ENCODE results near the gene DUSP19. TPM values are rescaled to one million over a fixed set of nuclear protein-coding genes. Genes with fewer than 3 reads are reported as not detected.

The DUSP19 gene
- total RNA-seq, 1 experiment from 2014 or later = 2.9 TPM

GRCh38 chr2:183049420-183049819 lies 29.1 kb upstream of the DUSP19 start (continued):
- TF ChIP-seq, protein P1, sequence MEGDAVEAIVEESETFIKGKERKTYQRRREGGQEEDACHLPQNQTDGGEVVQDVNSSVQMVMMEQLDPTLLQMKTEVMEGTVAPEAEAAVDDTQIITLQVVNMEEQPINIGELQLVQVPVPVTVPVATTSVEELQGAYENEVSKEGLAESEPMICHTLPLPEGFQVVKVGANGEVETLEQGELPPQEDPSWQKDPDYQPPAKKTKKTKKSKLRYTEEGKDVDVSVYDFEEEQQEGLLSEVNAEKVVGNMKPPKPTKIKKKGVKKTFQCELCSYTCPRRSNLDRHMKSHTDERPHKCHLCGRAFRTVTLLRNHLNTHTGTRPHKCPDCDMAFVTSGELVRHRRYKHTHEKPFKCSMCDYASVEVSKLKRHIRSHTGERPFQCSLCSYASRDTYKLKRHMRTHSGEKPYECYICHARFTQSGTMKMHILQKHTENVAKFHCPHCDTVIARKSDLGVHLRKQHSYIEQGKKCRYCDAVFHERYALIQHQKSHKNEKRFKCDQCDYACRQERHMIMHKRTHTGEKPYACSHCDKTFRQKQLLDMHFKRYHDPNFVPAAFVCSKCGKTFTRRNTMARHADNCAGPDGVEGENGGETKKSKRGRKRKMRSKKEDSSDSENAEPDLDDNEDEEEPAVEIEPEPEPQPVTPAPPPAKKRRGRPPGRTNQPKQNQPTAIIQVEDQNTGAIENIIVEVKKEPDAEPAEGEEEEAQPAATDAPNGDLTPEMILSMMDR (IDR thresholded peaks at IDR 0.05 in 2 of 3, conservative IDR thresholded peaks at IDR 0.05 in 1 of 3; ENCODE audit: borderline replicate concordance in 1 of 3, insufficient read depth in 1 of 3, low read depth in 2 of 3, low read length in 2 of 3) = no peak
- TF ChIP-seq EZH2phosphoT487 (IDR thresholded peaks at IDR 0.05; ENCODE audit: borderline replicate concordance) = no peak

DNA sequence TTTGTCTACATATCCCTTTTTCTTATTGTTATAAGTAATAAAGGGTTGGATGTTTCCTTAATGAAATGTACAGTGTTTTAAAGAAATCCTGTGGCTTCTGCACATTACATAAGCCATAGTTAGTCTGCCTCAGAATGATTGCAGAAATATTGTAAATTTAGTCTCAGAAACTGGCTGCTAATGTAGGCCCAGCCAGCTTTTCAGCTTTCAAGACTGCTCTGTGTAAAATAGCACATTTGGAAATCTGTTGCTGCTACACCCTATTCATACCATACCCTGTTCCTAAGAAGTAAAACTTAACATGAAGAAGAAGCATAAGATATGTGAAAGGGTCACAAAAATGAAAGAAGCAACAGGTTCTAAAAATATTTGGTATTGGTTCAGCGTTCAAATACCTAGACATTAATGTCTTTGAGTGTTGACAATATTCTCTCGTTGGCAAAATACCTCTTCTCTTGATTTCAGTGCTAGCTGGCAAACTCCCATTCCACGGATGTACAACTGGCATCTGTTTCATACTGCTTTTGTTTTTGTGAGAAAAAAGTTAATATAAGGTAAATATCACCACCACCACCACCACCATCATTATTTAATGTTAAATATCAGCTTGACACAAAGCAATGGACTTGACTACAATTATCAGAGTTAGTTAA lies 21.1 kb upstream of the DUSP19 start:
- ChIA-PET POLR2A (no interaction called here), RAD21 (ENCODE audit: low non-redundant PET in 1 of 2, low total read pairs in 2 of 2, uncharacterized antibody in 2 of 2, unreplicated experiment in 2 of 2) (no interaction called here), CTCF (no interaction called here)
- H3K79me2 ChIP-seq (ENCODE audit: insufficient read depth, low read length) = no peaks in the 10 kb centered on the region
- H3K27ac ChIP-seq (ENCODE audit: low read depth, low read length) = no peak overlapping the region
- H3K27me3 ChIP-seq (ENCODE audit: insufficient read depth, low read length) = no peaks in the 10 kb centered on the region
- H3K4me1 ChIP-seq (ENCODE audit: control insufficient read depth in 1 of 2, insufficient read depth in 2 of 2, low read length in 2 of 2) = peaks cover 0 to 10% of the 10 kb centered on the region in 2 experiments; a peak in 2 of 4 replicates
- H3K4me3 ChIP-seq (replicated peaks in 1 of 2; ENCODE audit: low read depth in 1 of 2, low read length in 2 of 2) = no peak overlapping the region
- no peak overlapping the region for H3K4me2 ChIP-seq (ENCODE audit: low read length)
- ATAC-seq = no peak
- H3K9me2 ChIP-seq (ENCODE audit: insufficient read depth) = no peaks in the 10 kb centered on the region
- no peak overlapping the region for H3K9ac ChIP-seq (ENCODE audit: low read length)
- H3K9me3 ChIP-seq (ENCODE audit: control insufficient read depth in 1 of 2, insufficient read depth in 1 of 2, low read depth in 1 of 2, low read length in 2 of 2) = no peaks in the 10 kb centered on the region
- no peaks in the 10 kb centered on the region for H3K36me3 ChIP-seq (ENCODE audit: control insufficient read depth in 1 of 2, insufficient read depth in 2 of 2, low read length in 2 of 2)
- intact Hi-C loops (cut with micrococcal nuclease) = no loop called here
- H4K20me1 ChIP-seq (ENCODE audit: insufficient read depth) = no peaks in the 10 kb centered on the region
- DNase-seq (ENCODE audit: low read depth, low spot score) = no peak
- no TSS peak for BruUV-seq (replicated peaks)
- peak overlapping the region; percentile 60 for H2AFZ ChIP-seq (ENCODE audit: low read depth, low read length, poor library complexity, severe bottlenecking)
- no peak for TF ChIP-seq SRF (IDR thresholded peaks at IDR 0.05; ENCODE audit: low read depth)
- no peak for TF ChIP-seq CBX3 (IDR thresholded peaks at IDR 0.05; ENCODE audit: low read depth)
- no peak for TF ChIP-seq TCF7L2 (IDR thresholded peaks at IDR 0.05; ENCODE audit: borderline replicate concordance, extremely low read depth, insufficient read depth, insufficient read length)
- TF ChIP-seq MAX (IDR thresholded peaks at IDR 0.05) = no peak
- no peak for TF ChIP-seq SIN3A (IDR thresholded peaks at IDR 0.05; ENCODE audit: low read depth)
- TF ChIP-seq FOSL1 (IDR thresholded peaks at IDR 0.05; ENCODE audit: low read depth) = no peak
- no peak for TF ChIP-seq EZH2phosphoT487 (IDR thresholded peaks at IDR 0.05; ENCODE audit: borderline replicate concordance)
- no peak for TF ChIP-seq ZFX (IDR thresholded peaks at IDR 0.05)
- no peak for TF ChIP-seq ZNF274 (IDR thresholded peaks at IDR 0.05; ENCODE audit: low read depth, low read length)
- TF ChIP-seq, protein P2, sequence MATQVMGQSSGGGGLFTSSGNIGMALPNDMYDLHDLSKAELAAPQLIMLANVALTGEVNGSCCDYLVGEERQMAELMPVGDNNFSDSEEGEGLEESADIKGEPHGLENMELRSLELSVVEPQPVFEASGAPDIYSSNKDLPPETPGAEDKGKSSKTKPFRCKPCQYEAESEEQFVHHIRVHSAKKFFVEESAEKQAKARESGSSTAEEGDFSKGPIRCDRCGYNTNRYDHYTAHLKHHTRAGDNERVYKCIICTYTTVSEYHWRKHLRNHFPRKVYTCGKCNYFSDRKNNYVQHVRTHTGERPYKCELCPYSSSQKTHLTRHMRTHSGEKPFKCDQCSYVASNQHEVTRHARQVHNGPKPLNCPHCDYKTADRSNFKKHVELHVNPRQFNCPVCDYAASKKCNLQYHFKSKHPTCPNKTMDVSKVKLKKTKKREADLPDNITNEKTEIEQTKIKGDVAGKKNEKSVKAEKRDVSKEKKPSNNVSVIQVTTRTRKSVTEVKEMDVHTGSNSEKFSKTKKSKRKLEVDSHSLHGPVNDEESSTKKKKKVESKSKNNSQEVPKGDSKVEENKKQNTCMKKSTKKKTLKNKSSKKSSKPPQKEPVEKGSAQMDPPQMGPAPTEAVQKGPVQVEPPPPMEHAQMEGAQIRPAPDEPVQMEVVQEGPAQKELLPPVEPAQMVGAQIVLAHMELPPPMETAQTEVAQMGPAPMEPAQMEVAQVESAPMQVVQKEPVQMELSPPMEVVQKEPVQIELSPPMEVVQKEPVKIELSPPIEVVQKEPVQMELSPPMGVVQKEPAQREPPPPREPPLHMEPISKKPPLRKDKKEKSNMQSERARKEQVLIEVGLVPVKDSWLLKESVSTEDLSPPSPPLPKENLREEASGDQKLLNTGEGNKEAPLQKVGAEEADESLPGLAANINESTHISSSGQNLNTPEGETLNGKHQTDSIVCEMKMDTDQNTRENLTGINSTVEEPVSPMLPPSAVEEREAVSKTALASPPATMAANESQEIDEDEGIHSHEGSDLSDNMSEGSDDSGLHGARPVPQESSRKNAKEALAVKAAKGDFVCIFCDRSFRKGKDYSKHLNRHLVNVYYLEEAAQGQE (IDR thresholded peaks at IDR 0.05; ENCODE audit: low read depth) = no peak
- no peak for TF ChIP-seq EGR1 (IDR thresholded peaks at IDR 0.05; ENCODE audit: low read depth)
- no peak for TF ChIP-seq EZH2 (IDR thresholded peaks at IDR 0.05)
- no peak for TF ChIP-seq POLR2A (IDR thresholded peaks at IDR 0.05; ENCODE audit: borderline replicate concordance, extremely low read depth, insufficient read depth, insufficient read length)
- no peak for TF ChIP-seq CEBPB (IDR thresholded peaks at IDR 0.05; ENCODE audit: low read depth)
- TF ChIP-seq, protein P3, sequence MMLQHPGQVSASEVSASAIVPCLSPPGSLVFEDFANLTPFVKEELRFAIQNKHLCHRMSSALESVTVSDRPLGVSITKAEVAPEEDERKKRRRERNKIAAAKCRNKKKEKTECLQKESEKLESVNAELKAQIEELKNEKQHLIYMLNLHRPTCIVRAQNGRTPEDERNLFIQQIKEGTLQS (IDR thresholded peaks at IDR 0.05) = no peak
- TF ChIP-seq, protein P1 (IDR thresholded peaks at IDR 0.05 in 2 of 3, conservative IDR thresholded peaks at IDR 0.05 in 1 of 3; ENCODE audit: borderline replicate concordance in 1 of 3, insufficient read depth in 1 of 3, low read depth in 2 of 3, low read length in 2 of 3) = no peak
- no peak for TF ChIP-seq POLR2AphosphoS5 (IDR thresholded peaks at IDR 0.05; ENCODE audit: low read depth, low read length)
- no peak for TF ChIP-seq SP1 (IDR thresholded peaks at IDR 0.05; ENCODE audit: low read depth)

Data from HCT116 (cell line).